Esophagus squamous epithelium (tissue), 5 donors: ENCODE results near the gene RARRES2. TPM values are rescaled to one million over a fixed set of nuclear protein-coding genes. Genes with fewer than 3 reads are reported as not detected.
"Not testable (repeated sequence)": the region's sequence is repeated elsewhere in the genome, so short reads cannot be mapped to it uniquely, and the experiment has no call there.

Source experiments
- DNase-seq: peaks from one replicate; lab custom pipeline; 2025; lab: John Stamatoyannopoulos, UW
- H3K27ac ChIP-seq, 4 donors: fragments of 200-600 bp; sonication (generic); one replicate each; pipeline ENCODE4 v1.5.1; 2016 to 2019; ENCODE audit warnings: mild to moderate bottlenecking in 1 of 4
- H3K27me3 ChIP-seq, 4 donors: fragments of 200-600 bp; sonication (generic); 1 replicate in 3 of 4; 2 replicates in 1 of 4; pipeline versions ENCODE4 v1.5.1 to v1.6.0; 2017 to 2021; ENCODE audit warnings: antibody characterized with exemption in 1 of 4
- H3K36me3 ChIP-seq, 3 donors: fragments of 200-600 bp; sonication (generic); one replicate each; pipeline ENCODE4 v1.5.1; 2016 to 2019
- H3K4me1 ChIP-seq, 3 donors: fragments of 200-600 bp; sonication (generic); one replicate each; pipeline ENCODE4 v1.5.1; 2017 to 2019
- H3K4me3 ChIP-seq, 4 donors: fragments of 200-600 bp; sonication (generic); 1 replicate in 3 of 4; 2 replicates in 1 of 4; pipeline ENCODE4 v1.5.1; 2016 to 2019; ENCODE audit warnings: mild to moderate bottlenecking in 2 of 4, moderate library complexity in 1 of 4
- H3K9me3 ChIP-seq, 3 donors: fragments of 200-600 bp; sonication (generic); one replicate each; pipeline ENCODE4 v1.5.1; 2016 to 2019
- WGBS, 2 donors: methylation state at CpG; one replicate each; pipeline ENCODE4 v1.1.5; 2018; 5-methylcytosine and 5-hydroxymethylcytosine counted together
- intact Hi-C: fragments of 100-400 bp; cut with DNase I; formaldehyde crosslinking; loops from one replicate; pipeline ENCODE4 v1.15.0; 2022
- total RNA-seq, 4 donors: library from RNA; depleted of rRNA; stranded (reverse); fragments of >200 nt; gene quantifications; one replicate each; pipeline ENCODE4 v1.1.0, GENCODE V29; 2016
- donor health status: DM: yes; HTN: yes; CAD: no.

RARRES2 gene
- total RNA-seq, 4 donors from 2014 or later: 1.1 to 111 (median 14.9) TPM

DNA sequence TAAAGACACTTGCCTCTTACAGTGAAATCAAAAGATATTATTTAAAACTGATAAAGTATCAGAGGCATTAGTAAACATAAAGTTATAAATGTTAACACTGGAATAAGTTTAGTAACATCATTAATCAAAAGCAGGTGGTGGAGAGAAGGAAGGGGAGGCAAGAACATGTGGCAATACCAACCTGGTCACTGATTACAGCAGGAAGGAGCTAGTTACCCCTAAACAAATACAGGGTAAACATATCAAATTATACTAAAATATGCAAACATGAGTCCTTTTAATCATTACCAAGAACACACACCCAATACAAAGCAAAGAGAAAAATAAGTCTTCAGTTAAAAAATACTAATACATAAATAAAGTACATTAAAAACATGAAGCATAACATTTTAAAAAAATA lies 43.5 kb downstream of the RARRES2 start:
- H3K4me3 ChIP-seq, H3K4me1 ChIP-seq, H3K9me3 ChIP-seq, intact Hi-C loops, H3K27me3 ChIP-seq, DNase-seq, H3K27ac ChIP-seq, H3K36me3 ChIP-seq: not testable (repeated sequence)

DNA sequence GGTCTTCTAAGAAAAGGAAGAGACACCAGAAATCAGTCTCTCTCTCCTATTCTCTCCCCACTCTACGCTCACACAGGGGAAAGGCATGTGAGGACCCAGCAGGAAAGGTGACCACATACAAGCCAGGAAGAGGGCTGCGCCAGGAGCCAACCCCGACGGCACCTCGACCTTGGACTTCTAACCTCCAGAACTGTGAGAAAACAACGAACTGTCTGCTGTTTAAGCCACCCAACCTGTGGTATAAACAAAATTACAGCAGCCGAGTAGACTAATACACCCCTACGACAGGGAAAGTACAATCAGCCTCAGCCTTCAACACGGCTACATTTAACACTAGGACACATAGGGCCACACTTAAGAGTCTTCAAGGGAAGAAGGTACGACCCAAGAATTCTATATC lies 44.6 kb downstream of the RARRES2 start:
- H3K9me3 ChIP-seq, H3K4me3 ChIP-seq, H3K4me1 ChIP-seq, H3K36me3 ChIP-seq, H3K27ac ChIP-seq, H3K27me3 ChIP-seq, intact Hi-C loops, DNase-seq: not testable (repeated sequence)
- 76% methylated on average over 9 of the region's 10 CpGs; no CpG with 5 or more reads in 1 of the 2 donors for WGBS, 2 donors

DNA sequence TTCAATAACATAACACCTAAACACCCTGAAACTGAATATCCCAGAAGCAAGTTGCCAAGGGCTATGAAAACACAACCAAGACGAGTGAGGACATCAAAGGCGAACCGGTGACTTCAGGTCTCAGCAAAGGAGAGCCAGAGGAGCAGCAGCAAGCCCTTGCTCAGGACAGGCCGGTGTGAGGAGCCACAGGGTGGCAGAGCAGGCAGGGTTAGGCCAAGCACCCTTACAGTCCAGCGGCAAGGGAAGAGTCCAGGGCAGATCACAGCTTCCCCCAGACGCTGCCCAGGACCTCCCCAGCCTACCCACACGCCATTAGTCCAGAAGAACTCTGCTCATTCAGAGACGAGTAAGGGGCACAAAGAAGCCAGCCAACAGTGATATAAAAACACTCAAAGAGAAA lies 45.8 kb downstream of the RARRES2 start:
- H3K4me1 ChIP-seq, H3K9me3 ChIP-seq, H3K27ac ChIP-seq, intact Hi-C loops, H3K27me3 ChIP-seq, H3K4me3 ChIP-seq, DNase-seq: not testable (repeated sequence)
- WGBS, 2 donors: no CpG with 5 or more reads among the region's 8 CpGs
- H3K36me3 ChIP-seq: peaks cover 0 to 12% (median 0%) of the 10 kb centered on the region in 3 donors

DNA sequence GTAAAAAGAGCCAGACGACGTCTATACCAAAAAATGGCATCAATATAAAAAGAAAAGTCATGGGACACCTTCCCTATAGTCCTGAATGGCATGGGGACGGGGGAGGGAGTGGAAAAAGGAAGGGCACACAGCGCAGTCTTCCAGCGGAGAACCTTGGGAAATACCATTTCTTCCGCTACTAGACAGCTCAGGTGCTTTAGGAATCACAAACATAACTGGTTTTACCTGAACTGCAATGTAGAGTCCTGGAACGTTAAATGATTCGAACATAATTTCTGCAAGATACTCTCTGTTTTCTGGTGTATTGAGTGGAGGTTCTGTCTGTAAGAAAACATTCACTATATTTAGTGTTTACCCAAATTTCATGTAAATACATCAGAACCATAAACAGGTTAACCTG lies 46.4 kb downstream of the RARRES2 start:
- H3K4me1 ChIP-seq, intact Hi-C loops, H3K27ac ChIP-seq, H3K27me3 ChIP-seq, H3K4me3 ChIP-seq, H3K9me3 ChIP-seq, DNase-seq: not testable (repeated sequence)
- 81 to 88% methylated on average over 6 to 7 of the region's 8 CpGs for WGBS, 2 donors
- peaks cover 0 to 12% (median 0%) of the 10 kb centered on the region in 3 donors for H3K36me3 ChIP-seq

DNA sequence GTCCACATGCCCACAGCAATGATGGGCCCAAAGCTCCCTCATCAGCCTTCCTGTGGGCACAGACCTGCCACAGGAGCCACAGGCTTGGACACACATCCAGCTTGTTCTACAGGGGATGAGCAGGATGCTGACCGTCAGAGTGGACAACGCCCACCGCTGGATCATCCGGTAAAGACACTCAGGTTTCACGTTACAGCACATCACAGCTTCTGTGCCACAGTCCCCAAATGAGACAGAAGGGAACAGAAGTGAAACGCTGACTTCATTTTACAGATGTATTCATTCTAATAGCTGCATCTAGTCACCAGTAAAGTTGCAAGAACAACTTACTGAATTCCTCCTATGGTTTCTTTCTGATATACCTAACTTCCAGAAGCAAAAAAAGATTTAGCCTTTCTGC lies 51.1 kb downstream of the RARRES2 start:
- intact Hi-C loops, H3K9me3 ChIP-seq: not testable (repeated sequence)
- 50 to 87% methylated on average over 1 to 4 of the region's 6 CpGs for WGBS, 2 donors

DNA sequence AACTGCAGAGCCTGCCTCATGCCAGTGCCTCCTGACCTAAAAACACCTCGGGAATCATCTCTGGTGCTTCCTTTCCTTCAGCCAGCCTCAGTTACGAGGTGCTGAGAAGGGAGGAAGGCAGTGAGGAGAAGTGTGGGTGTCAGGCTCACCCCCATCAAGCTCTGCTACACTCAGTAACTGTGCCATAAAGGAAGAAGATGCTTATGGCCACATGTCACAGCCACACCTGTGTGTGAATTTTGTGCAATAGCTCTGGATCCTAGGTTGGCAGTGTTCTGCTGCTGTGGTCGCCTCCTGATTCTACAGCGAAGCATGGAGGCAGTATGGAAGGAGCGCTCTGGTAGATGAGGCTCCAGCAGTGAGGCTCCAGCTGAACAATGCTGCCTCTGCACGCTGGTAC lies 52.6 kb downstream of the RARRES2 start:
- H3K27ac ChIP-seq, H3K4me1 ChIP-seq, H3K4me3 ChIP-seq, H3K27me3 ChIP-seq, intact Hi-C loops, DNase-seq, H3K9me3 ChIP-seq: not testable (repeated sequence)
- WGBS, 2 donors: no CpG with 5 or more reads among the region's 6 CpGs
- H3K36me3 ChIP-seq: peaks cover 0 to 16% (median 0%) of the 10 kb centered on the region in 3 donors

More for the DNA sequence above, 51.1 kb downstream of the RARRES2 start:
- not testable (repeated sequence) for H3K27ac ChIP-seq, DNase-seq, H3K4me3 ChIP-seq, H3K27me3 ChIP-seq, H3K4me1 ChIP-seq
- H3K36me3 ChIP-seq: peaks cover 0 to 21% (median 0%) of the 10 kb centered on the region in 3 donors

Other genes starting within 250 kb of the RARRES2 start
- gene LRRC61, start 18.3 kb downstream of the RARRES2 start, total RNA-seq: 10 to 100 TPM; 12.1 to 24.5 (median 14.5) TPM
- 10 to 100 TPM in 3 of 4 donors, 1 to 10 TPM in 1; 8.3 to 25.6 (median 17.4) TPM for gene ACTR3C, start 18.1 kb downstream of the RARRES2 start, total RNA-seq
- 10 to 100 TPM; 42.8 to 75.7 (median 63.2) TPM for gene REPIN1, start 27.2 kb upstream of the RARRES2 start, total RNA-seq
- 1 to 10 TPM; 1.2 to 2.3 (median 1.8) TPM for gene ZNF775, start 37.7 kb upstream of the RARRES2 start, total RNA-seq
- 10 to 100 TPM in 1 of 4 donors, 1 to 10 TPM in 1, under 1 TPM in 2; 0.38 to 12.2 (median 2.4) TPM for gene GIMAP8, start 109.0 kb upstream of the RARRES2 start, total RNA-seq
- 10 to 100 TPM in 1 of 4 donors, 1 to 10 TPM in 2, under 1 TPM in 1; 0.64 to 18.1 (median 3.3) TPM for gene GIMAP7, start 173.2 kb upstream of the RARRES2 start, total RNA-seq
- 10 to 100 TPM in 2 of 4 donors, 1 to 10 TPM in 2; 2.1 to 23.7 (median 12.1) TPM for gene GIMAP4, start 225.8 kb upstream of the RARRES2 start, total RNA-seq